Activated naive CD4-positive, alpha-beta T cell treated with anti-CD3 and anti-CD28 coated beads, Interleukin-2, amount 10 ng/mL, durations not matched to agents 5 hours and 36 hours (primary cell): ENCODE data around the gene ORAI3. TPM values are rescaled to one million over a fixed set of nuclear protein-coding genes. Genes with fewer than 3 reads are reported as not detected.

Experiments used
- total RNA-seq, 2 experiments: library from RNA; stranded (reverse); gene quantifications; one replicate each; pipeline ENCODE4 v1.2.3, GENCODE V29; 2021

The ORAI3 gene
- 10 to 100 TPM; 27.0 to 27.4 TPM for total RNA-seq

DNA sequence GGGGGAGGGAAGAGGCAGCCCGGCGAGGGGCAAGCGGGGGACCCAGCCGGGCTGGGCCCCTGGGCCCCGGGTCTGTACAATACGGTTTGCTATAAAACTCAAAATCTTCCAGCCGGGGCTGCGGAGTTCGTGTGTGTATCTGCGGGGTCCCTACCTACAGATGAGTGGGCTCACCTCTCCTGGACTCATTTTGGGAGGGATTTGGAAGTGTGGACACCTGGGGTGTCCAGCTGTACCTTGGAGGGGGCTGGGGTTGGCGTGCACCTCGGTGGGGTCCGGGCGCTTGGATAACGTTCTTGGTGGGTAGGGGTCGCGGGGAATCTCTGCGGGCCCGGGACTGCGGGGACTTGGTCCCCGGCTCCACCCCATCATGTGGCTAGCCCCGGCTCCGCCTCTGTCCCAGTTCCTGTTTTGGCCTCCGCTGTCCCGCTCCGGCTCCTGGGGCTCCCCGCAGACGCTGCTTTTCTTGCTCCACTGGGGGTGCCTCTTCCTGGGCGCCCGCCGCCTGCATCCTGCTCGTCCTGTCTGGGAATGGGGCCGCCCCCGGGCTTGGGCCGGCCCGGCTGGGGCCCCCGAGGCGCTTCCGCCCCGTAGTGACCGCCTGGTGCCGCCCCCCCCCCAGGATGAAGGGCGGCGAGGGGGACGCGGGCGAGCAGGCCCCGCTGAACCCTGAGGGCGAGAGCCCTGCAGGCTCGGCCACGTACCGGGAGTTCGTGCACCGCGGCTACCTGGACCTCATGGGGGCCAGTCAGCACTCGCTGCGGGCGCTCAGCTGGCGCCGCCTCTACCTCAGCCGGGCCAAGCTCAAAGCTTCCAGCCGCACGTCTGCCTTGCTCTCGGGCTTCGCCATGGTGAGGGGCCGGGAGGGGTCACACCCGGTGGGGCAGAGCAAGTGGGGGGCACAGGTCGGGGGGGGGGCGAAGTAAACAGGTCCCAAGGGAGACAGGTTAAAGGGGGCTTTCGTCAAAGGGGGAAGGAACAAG, at the start of gene ORAI3:
Gene ORAI3 (plus strand): TSS at position 402 of the 983 bp plus-strand sequence. CDS start 222 bp downstream, at position 624.

DNA sequence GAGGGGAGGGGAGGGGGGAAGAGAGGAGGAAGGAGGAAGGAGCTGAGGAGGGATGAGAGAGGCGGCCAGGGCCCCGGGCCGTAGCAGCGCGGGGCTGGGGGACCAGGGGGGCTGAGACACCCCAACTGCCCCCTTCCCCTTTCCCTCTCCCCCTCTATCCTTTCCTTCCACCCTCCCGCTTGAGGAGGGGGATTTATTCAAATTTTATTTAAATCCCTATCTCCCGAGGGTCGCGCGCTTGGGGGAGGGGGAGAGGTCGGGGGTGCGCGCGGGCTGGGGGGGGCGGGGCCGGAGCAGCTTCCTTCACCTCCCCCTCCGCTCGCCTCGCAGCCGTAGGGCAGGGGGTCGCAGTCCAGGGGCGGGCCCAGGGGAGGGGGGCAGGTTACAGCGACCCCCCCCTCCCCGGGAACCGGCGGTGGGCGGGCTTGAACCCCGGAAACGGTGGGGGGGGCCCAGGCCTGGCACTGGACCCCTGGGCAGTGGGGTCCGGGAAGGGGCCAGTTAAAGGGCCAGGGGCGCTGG, 25.3 kb upstream of the ORAI3 start, which contains the start of gene FBXL19:
Gene FBXL19 (plus strand): TSS at position 19 of the 522 bp plus-strand sequence. CDS start 2,183 bp downstream, outside the sequence.

DNA sequence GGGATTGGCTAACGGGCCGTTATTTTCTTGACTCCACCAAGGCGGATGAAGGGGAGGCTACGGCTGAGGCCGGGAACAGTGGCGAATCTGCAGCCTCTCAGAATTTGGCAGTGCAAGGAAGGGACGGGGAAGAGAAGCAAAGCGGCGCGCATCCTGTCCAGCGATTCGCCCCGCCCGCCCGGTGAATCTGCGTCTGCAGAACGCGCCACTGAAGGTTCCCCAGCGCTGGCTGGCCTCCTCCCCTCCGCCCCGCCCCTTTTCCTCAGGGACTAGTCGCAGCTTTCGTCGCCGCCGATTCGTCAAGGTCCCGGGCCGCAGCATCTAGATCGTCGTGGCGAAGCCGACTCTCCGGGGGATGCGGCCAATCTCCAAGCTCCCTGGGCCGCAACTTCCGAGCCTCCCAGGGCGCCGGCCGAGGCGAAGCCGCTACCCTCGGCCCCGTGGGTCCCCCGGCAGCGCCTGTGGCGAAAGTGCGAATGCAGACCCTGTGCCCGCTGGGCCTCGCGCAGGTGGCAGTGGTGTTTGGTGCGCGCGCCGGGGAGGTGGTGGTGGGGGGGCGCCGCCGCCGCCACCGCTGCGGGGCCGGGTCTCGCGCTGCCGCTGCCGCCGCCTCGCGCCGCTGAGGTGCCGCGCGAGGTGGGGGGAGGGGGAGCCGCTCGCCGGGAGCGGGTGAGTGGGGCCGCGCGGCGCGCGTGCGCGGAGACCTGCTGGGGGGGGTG, 8.7 kb downstream of the ORAI3 start, which contains the start of gene SETD1A:
Gene SETD1A (plus strand): TSS at position 299 of the 719 bp plus-strand sequence. CDS start 978 bp downstream, outside the sequence.

DNA sequence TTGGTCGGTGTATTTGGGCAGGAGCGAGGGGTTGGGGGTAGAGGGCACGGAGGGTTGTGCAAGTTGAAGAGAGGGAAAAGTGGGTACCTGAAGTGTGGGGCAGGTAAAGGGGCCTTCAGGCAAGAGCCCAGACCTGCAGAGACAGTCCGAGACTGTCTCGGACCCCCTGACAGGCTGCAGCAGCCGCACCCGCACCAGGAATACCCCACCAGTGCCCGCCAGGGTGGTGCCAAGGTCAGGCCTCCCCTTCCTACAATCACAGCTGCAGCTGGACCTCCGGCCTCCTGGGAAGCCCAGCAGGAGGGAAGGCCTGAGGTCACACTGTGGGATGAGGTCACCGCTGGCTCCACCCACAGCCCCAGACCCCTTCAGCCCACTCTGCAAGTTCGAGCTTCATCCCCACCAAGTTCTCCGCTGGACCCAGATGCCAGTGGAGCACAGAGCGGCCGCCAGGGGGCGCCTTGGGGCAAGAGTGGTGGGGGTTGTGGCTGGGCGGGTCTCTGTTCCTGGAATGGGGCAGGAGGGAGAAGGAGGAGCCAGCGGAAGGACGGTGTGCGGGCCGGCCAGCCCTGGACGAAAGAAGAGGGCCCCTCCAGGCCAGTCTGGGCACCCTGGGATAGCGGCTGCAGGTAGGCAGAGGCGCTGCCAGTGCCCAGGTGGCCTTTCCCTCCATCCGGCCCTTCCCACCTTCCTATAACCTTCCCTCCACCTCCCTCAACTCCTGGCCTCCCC, 36.0 kb downstream of the ORAI3 start, which contains the start of gene HSD3B7:
Gene HSD3B7 (plus strand): TSS at position 539 of the 732 bp plus-strand sequence. CDS start 452 bp downstream, outside the sequence.

Other genes with a start within 250 kb of the ORAI3 start
- 10 to 100 TPM; 72.5 to 75.9 TPM for gene SRCAP, start 249.9 kb upstream of the ORAI3 start, total RNA-seq
- 10 to 100 TPM; 34.6 to 37.1 TPM for gene PHKG2, start 200.6 kb upstream of the ORAI3 start, total RNA-seq
- 1 to 10 TPM; 2.2 to 2.4 TPM for gene CFAP119, start 187.0 kb upstream of the ORAI3 start, total RNA-seq
- 10 to 100 TPM; 83.1 to 85.9 TPM for gene RNF40, start 186.7 kb upstream of the ORAI3 start, total RNA-seq
- gene ZNF629, start 161.9 kb upstream of the ORAI3 start, total RNA-seq = 1 to 10 TPM; 2.5 to 2.6 TPM
- 10 to 100 TPM; 23.0 to 23.2 TPM for gene BCL7C, start 55.0 kb upstream of the ORAI3 start, total RNA-seq
- gene CTF1, start 52.5 kb upstream of the ORAI3 start, total RNA-seq = under 1 TPM; 0.20 to 0.31 TPM
- gene FBXL19, start 25.5 kb upstream of the ORAI3 start, total RNA-seq = 10 to 100 TPM; 22.9 to 24.6 TPM
- gene SETD1A, start 8.7 kb downstream of the ORAI3 start, total RNA-seq = 10 to 100 TPM; 25.2 to 30.0 TPM
- gene HSD3B7, start 36.1 kb downstream of the ORAI3 start, total RNA-seq = 1 to 10 TPM; 3.5 to 3.6 TPM
- 1 to 10 TPM; 1.3 to 1.4 TPM for gene STX1B, start 61.6 kb downstream of the ORAI3 start, total RNA-seq
- 10 to 100 TPM; 67.7 to 69.5 TPM for gene STX4, start 84.5 kb downstream of the ORAI3 start, total RNA-seq
- gene ZNF668, start 125.2 kb downstream of the ORAI3 start, total RNA-seq = 10 to 100 TPM; 10.8 to 11.2 TPM
- 10 to 100 TPM; 26.2 to 27.0 TPM for gene ZNF646, start 125.4 kb downstream of the ORAI3 start, total RNA-seq
- gene PRSS53, start 139.9 kb downstream of the ORAI3 start, total RNA-seq = 1 to 10 TPM; 4.8 to 5.1 TPM
- gene VKORC1, start 145.7 kb downstream of the ORAI3 start, total RNA-seq = 10 to 100 TPM; 52.2 to 55.4 TPM
- 10 to 100 TPM; 25.8 to 26.9 TPM for gene BCKDK, start 159.3 kb downstream of the ORAI3 start, total RNA-seq
- 10 to 100 TPM; 61.5 to 65.3 TPM for gene KAT8, start 168.6 kb downstream of the ORAI3 start, total RNA-seq
- not detected for gene PRSS8, start 186.7 kb downstream of the ORAI3 start, total RNA-seq
- gene PRSS36, start 201.0 kb downstream of the ORAI3 start, total RNA-seq = 1 to 10 TPM; 2.0 to 3.6 TPM
- 100 to 1,000 TPM; 492 to 544 TPM for gene FUS, start 231.1 kb downstream of the ORAI3 start, total RNA-seq